HG03280 (cell line): ENCODE results near the gene RGS16.

Experiments
- ATAC-seq: cut with Tn5 transposase; IDR thresholded peaks from one replicate; pipeline ENCODE4 v1.9.1; 2021; ENCODE audit warnings: mild to moderate bottlenecking, moderate library complexity; ENCODE audit not compliant: unreplicated experiment

RGS16 gene

GRCh38 chr1:182610606-182611194 is 6.5 kb upstream of the RGS16 start:
- ATAC-seq: no peak

DNA sequence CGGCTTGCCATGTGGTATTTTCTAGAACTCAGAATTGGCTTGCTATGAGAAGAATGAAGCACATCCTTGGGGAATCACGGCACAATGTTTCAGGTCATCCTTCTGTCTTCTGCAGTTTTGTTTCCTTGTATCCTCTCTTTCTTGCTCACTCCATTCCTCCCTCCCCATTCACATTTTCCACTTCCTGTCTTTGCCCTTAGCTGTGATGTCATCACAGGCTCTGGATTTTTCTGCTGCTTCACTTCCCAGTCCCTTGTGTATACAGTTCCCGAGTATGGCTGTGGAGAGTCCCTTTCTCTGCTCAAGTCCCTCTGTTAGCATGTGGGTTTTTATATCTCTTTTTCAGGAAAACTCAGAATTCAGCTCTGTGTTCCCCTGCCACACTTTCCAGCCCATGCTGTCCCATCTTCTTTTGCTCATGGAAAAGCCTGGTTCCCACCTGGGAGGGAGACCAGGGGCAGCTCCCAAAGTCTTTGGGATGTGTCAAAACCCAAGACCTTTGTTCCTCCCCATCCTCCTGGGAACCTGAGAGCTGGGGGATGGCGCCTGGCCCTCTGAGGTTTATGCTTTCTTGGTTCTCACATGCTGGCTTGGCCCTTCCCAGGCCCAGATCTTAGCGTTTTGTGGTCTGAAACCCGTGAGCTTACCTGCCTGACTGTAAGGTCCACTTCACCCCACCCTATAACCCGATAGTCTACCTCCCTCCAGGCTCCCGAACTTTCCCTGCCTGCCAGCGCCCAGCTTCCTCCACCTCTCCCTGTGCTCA is 4.8 kb upstream of the RGS16 start:
- no peak for ATAC-seq

DNA sequence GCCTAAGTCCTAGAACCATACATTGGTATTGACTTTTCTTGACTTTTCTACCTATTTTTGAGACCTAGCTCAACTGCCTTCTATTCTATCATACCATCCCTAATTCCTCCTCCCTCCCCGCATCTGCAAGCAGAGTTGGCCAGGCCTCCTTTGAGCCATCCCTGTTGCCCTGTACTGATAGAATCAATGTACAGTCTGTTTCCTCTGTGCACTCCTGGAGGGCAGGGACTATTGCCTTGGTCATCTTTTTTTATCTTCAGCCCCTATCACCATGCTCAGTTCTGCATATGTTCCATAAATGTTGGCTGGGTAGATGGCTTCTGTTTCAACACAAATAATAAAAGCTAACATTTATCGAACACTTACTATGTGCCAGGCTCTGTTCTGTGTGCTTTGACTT is 4.0 kb upstream of the RGS16 start:
- no peak for ATAC-seq

GRCh38 chr1:182607566-182607965 is 3.4 kb upstream of the RGS16 start:
- no peak for ATAC-seq

- ATAC-seq: no peak
Measured at GRCh38 chr1:182603646-182604174, 479 bp downstream of the RGS16 start.

- no peak for ATAC-seq
Measured at GRCh38 chr1:182602935-182603645, 1.1 kb downstream of the RGS16 start.

DNA sequence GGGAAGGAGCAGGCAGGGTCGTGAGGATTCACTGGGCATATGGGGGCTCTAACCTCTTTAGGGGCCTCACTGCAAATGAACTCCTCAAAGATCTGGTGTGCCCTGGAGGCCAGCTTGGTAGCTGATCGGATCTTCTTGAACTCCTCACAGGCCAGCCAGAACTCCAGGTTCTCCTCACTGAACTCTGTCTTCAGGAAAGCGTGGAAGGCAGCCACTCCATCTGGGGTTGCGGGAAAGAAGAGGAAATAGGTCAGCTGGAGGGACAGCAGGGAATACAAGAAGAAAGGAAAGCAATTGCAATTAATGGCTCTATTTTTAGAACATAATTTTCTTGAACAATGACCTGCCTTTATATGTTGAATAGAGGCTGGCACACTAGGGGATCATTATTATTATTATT is 2.3 kb downstream of the RGS16 start:
- no peak for ATAC-seq

DNA sequence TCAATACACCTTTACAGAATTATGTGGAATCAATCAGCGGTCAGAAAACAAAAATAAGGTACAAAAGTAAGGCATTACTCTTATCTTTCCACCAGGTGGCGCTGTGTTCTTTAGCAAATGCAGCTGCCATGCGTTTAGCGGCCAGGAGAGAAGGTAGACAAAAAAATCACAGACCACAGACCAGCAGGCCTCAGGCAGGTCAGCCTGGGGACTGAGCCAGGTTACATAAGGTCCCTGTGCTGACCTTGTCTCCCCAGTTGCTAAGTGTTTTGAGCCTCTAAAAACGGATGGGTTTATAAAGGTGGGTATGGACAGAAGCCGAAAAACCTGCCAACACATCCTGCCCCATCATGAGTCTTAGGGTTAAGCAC is 2.8 kb downstream of the RGS16 start:
- ATAC-seq: no peak

DNA sequence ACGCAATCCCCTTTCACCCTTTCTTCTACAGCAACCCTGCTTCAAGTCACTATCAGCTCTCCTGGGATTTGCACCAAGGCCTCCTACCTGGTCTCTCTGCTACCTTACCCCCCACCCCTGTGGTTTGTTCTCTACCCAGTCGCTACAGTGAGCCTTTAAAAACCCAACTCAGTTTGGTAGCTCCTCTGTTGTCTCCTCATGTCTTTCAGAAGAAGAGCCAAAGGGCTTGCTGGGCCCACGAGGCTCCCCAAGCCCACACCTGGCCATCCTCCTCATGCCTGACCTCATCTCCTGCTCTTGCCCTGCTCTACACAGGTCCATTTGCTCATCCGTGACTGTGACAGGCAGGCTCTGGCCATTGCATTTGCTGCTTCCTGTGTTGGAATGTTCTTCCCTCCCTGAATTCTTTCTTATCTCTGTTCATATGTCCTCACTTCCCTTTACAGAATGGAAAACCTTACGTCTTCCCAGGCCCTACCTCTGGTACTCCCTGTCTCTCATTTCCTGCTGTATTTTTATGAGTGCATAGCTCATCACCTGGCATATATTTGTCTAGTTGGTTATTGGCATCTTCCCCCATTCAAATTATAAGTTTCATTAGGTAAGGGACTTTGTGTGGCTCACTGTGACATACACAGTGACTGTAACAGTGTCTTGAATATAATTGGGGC is 3.3 kb downstream of the RGS16 start:
- no peak for ATAC-seq

- ATAC-seq: no peak
Measured at GRCh38 chr1:182600036-182600713, 4.0 kb downstream of the RGS16 start.

DNA sequence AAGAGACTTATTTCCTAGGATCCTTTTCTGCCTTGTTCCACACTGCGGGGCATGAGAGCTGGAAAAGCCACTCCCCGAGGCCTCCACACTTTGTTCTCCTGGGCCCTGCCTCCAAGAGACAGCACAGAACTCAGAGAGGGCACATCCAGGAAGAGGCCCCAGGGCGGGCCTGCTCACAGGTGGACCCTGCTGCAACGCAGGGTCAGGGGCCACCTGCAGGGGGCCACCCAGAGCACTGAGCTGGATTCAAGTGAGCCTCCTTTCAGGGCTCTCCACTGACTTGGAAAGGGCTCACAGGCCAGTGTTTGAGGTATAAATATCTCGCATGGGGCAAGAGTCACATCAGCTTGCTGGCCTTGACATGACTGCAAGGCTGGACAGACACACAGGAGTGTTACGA is 4.8 kb downstream of the RGS16 start:
- no peak for ATAC-seq

- no peak for ATAC-seq
Measured at GRCh38 chr1:182598296-182598695, 5.9 kb downstream of the RGS16 start.

DNA sequence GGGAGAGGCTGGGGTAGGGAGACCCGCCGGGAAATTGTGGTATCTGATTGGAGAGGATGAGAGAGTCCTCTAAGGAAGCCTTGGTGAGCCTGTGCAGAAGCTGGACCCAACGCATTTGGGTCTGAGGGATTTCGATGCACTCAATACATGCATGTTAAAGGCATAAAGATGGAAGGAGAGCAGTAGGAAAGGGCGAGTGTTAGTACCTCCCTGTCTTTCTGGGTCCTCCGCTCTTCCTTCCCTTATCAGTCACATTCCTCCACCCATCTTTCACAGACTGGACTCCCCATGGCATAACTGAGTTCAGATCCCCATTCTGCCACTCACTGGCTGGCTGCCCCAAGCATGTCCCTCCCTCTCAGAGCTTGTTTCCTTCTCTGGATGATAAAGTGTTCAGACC is 7.3 kb downstream of the RGS16 start:
- no peak for ATAC-seq

GRCh38 chr1:182595641-182596240 is 8.4 kb downstream of the RGS16 start:
- ATAC-seq: no peak

GRCh38 chr1:182589931-182590330 is 14.3 kb downstream of the RGS16 start:
- ATAC-seq: no peak

- no peak for ATAC-seq
Measured at GRCh38 chr1:182589520-182589919, 14.7 kb downstream of the RGS16 start.

GRCh38 chr1:182588500-182589396 is 15.4 kb downstream of the RGS16 start, which contains the start of gene RNASEL:
RNASEL (minus strand) TSS chr1:182589256; CDS start chr1:182586806, 2,450 bp downstream.
- ATAC-seq: peak; percentile 85

DNA sequence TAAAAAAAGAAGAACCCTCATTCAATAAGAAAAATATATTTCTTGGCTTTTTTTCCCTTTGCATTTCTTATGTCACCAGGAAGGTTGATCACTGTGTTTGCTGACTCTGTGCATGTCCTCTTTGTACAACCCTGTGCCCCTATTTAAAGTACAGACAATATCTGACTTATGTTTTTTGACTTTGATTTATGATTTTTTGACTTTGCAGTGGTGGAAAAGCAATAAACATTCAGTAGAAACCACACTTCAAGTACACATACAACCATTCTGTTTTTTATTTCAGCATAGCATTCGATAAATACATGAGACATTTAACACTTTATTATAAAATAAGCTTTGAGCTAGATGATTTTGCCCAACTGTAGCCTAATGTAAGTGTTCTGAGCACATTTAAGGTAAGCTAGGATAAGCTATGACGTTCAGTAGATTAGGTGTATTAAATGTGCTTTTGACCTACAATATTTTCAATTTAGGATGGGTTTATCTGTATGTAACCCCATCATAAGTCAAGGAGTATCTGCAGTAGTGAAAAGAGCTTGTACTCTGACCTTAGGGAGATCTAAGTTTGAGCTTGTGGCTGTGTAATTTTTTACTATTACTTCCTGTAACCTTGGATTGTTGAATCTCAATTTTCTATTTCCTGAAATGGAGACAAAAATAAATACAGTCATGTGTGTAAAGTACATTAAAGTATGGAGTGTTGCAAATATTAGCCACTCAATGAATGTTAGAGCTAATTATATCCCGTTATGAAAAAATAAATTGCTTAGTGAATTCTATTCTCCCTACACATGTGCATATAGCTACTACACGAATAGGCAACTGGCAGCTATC is 16.3 kb downstream of the RGS16 start:
- ATAC-seq: no peak
